CD4-positive, alpha-beta T cell treated with Interferon gamma for 1 hour (primary cell): ENCODE data around the gene PDP2.

Experiments used
- DNase-seq: peaks from one replicate; pipeline ENCODE4 v3.0.0-alpha.2; 2020

The PDP2 gene

GRCh38 chr16:66905633-66906539 lies 25.6 kb downstream of the PDP2 start:
- peak; percentile 26 for DNase-seq

DNA sequence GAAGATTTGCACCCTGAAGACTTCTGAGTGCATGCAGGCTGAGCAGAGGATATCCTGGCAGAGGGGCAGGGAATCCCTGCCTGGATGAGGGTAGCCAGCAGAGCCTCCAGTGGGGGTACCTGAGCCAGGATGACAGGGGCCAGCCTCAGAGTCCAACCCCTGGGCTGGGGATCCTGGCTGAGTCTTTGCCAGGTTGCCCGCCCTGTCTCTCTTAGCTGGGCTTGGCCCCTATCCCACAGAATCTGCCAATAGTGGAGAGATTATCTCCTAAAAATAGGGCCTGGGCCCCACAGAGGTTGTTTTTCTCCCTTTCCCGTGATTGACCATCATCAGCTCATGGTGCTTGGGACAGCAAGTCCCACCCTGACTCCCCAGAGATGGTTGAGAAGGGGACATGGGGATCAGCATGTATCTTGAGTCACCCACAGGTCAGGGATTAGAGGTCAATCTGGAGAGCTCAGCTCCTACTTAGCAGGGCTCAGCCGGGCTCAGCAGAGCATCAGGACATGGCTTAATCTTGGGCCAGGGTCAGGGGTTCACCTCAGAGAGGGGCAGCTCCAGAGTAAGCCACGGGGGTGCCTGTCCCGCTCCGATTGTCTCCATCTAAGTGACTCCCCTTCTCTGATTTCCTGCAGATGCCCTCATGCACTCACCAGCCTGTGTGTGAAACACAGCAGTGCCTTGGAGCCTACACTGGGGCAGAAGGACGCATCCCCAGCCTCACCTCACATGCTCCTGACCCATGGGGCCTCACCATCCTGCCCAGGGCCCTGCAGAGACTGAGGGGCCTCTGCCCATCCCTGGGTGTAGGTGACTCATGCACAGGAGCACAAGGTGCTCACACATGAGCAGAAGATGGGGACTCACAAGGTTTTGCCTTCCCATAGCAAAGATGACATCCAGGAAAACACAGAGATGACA lies 26.9 kb downstream of the PDP2 start:
- no peak for DNase-seq

DNA sequence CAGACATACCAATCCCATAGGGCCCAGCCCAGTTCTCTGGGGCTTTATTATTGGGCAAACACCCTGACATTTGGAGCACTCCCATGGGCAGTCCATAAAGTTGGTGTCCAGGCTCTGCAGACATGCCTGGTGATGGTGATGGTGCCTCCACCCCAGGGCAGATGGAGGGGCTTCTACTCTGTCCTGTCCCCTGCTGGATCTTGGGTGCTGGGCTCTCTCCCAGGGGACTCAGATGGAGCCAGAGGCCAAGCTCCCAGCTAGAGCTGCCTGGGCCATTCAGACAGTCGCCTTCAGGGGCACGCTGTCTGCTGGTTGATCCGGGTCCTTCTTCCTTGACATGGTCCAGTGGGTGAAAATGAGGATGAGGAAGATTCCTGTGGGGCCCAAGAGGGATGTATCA lies 27.8 kb downstream of the PDP2 start:
- no peak for DNase-seq

DNA sequence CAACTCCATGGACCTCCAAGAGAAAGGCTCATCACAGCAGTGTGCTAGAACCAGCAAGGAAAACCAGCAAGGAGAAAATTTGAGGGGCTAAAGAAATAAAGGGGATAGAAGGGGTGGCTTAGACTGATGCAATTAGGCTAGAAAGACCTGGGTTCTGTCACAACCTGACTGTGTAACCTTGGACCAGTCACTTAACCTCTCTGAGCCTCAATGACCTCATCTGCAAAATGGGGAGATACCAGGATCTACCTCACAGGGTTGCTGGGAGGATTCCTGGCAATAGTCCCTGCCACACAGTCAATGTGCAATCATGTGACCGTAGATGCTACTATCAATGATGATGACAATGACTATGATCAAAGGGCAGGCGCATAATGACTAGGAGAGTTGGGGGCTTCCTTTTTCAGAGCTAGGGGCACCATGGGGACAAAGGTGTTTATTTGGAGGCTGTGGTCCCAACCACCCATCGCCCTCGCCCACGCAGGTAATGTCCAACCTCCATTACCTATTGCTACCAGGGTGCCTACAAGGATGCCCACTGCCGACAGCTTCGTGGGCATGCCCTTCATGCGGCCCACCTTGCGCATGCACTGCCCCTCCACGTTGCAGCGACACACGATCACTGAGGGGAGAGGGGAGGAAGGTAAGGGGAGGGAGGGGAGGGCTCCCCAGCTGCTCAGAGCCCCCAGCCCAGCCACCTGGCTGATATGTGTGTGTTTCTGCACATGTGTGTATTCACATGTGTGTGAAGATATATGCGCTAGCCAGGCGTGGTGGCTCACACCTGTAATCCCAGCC lies 28.6 kb downstream of the PDP2 start:
- no peak for DNase-seq

DNA sequence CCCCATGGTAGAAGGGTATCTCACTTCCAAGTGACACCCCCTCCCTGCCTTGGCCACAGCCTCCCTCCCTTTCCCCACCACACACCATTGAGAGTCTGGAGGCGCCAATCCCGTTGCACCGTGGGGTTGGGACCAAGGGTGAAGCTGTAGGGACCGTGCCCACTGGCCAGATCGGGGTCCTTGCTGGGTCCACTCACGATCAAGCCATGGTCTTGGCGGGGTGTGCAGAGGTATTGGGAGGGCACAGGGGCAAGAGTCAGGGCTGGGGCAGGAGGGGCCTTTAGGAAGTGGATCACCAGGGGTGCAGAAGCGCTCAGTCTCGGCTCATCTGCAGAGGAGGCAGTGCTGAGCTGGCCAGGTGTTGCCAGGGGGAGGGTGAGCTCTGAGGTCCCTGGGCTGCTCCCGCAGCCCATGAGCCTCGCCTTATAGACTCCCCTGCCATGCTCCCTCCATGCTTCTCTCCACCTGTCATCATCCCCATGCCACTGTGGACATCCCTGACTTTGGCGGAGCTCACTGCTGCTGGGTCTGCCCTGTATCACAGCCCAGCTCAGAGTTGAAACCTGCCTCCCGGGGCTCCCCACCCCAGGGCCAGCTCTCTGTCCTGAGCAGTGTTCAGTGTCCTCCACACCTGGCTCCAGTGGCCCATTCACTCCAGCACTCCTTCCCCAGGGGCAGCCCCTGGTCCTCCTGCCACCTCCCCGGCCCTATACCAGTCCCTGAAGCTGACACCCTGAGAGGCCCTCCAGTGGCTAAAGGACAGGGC lies 30.0 kb downstream of the PDP2 start:
- DNase-seq: no peak

- no peak for DNase-seq
These were observed 30.8 kb downstream of the PDP2 start for GRCh38 chr16:66911112-66911511.

DNA sequence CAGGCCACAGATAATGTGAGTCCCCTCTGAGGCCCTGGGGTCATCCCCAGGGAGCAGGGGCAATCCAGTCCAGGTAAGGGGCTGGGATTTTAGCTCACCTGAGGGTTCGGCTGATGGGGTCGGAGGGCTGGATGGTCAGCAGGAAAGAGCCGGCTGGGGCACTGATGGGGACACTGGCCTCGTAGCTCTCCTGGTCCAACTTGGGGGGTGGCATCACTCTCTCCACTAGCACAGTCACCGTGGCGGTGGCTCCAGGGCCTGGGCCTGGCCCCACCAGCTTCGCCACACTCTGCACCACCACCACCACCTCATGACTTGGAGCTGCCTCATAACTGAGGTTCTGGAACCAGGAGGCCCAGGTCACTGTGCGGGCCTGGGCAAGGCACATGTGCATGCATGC lies 31.5 kb downstream of the PDP2 start:
- no peak for DNase-seq

- no peak for DNase-seq
These were observed 32.8 kb downstream of the PDP2 start for GRCh38 chr16:66913081-66913480.

- DNase-seq: no peak
These were observed 33.4 kb downstream of the PDP2 start for GRCh38 chr16:66913711-66914110.

- DNase-seq: no peak
These were observed 34.2 kb downstream of the PDP2 start for GRCh38 chr16:66914541-66914940.

- DNase-seq: no peak
These were observed 34.7 kb downstream of the PDP2 start for GRCh38 chr16:66915041-66915440.

DNA sequence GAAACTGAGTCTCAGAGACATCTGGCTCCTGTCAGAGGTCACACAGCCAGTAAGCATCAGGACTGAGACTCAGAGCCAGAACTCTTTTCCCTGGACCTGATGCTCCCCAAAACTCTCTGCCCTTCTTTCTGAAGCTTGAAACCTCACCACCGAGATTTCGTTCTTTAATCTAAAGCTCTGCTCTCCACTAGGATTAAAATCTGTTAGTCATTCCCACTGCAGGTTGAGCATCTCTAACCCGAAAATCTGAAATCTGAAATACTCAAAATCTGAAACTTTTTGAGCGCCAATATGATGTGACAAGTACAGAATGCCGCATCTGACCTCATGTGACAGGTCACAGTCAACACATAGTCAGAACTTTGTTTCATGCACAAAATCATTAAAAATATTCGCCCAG lies 36.2 kb downstream of the PDP2 start:
- DNase-seq: no peak

GRCh38 chr16:66917741-66918140 lies 37.4 kb downstream of the PDP2 start:
- no peak for DNase-seq

- DNase-seq: no peak
These were observed 38.0 kb downstream of the PDP2 start for GRCh38 chr16:66918355-66918754.

- no peak for DNase-seq
These were observed 38.7 kb downstream of the PDP2 start, which contains the start of gene CDH16 for GRCh38 chr16:66918803-66919568. TSS of gene CDH16 (minus strand) at chr16:66918885. CDS start at chr16:66918065, 820 bp downstream.

- DNase-seq: no peak
These were observed 39.4 kb downstream of the PDP2 start for GRCh38 chr16:66919569-66920298.

DNA sequence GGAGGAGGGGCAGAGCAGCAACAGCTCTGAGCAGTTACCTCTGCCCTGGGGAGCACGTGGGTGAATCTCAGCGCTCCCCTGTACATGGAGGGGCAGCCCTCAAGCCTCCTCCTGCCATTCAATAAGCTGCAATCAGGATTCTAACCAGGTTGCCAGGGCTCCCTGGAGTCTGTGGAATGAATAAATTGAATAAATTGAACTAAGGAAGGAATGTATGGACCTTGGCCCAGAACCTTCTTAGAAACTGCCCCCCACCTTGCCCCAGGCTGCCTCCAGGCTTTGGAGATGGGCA lies 39.9 kb downstream of the PDP2 start:
- DNase-seq: no peak

DNA sequence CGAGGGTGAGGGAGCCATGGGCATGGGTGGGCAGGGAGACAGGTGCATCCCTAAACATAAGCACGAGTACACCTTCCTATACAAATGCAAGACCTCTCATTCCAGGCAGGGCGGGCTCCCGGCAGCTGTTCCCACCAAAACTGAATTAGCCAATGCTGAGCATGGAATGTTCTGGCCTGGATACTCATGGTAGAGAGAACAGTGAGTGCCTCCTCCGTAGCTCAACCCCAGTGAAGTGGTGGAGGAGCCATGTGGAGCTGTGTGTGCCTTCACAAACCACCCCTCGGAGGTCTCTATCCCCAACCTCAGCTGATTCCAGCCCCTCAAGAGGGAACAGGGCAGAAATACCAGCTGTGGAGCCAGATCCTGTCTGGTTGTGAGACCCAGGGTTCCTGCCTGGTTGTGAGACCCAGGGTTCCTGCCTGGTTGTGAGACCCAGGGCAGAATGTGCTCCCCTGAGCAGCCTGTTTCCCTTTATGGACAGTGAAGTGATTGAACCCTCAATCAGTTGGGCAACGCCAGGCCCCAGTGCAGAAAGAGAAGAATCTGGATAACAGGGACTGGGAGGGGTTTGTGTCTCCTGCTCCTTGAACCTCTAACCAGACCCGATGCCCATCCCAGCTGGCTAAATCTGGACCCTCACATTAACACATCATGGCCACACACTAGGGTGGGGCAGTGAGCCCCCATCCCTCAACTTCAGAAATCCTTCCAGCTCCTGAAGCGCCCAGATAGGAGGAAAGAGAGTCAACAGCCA lies 40.8 kb downstream of the PDP2 start:
- DNase-seq: no peak

GRCh38 chr16:66921729-66922450 lies 41.6 kb downstream of the PDP2 start:
- DNase-seq: no peak
